Measurements from ENCODE around the gene AUH. TPM values are rescaled to one million over a fixed set of nuclear protein-coding genes. Genes with fewer than 3 reads are reported as not detected.

Gene AUH
- total and polyA plus RNA-seq, 9 of the 15 experiments (the other 6 are each of a cell fraction or from before 2014, with no cell fraction given): 3.4 to 29.0 (median 10.1) TPM

DNA sequence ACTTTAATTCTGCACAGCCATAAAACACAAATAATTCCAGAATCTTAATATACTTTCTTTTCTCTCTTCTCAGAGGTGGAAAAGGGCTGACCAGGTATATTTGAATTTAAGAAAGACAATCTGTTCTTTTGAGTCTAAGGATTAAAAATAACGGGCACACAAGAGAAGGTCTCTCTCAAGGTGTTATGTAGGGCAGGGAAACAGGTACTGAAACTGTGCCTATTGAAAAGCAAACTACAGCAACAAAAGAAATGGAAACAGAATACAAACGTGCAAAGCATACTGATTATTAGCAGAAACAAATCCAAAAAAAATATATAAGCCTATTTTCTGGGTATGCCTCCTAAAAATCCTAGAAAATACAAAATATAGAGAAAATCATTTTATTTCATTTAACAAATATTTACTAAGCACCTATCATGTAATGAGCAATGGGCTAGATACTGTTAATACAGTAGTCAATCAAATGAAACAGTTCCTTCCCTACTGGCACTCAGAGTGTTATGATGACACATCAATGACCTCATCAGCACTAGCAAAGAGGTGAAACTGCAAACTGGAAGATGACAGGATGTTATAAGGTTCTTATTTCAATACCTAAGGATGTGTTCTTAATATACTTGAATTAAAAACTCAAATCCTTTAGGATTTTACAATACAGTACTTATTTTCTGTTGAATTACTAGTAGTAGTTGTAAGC, 87.7 kb downstream of the AUH start:
- no peak overlapping the region for H3K4me2 ChIP-seq (ENCODE audit: insufficient read depth, low read length)
- intact Hi-C loops (cut with micrococcal nuclease): loop anchor here (10.0 kb wide), 1 partner anchor 151 kb away; the partner anchor contains the start of gene NFIL3
- POLR2A ChIA-PET: no interaction called here
- TF ChIP-seq KDM1A (IDR thresholded peaks at IDR 0.05): no peak
- TF ChIP-seq, protein P1, sequence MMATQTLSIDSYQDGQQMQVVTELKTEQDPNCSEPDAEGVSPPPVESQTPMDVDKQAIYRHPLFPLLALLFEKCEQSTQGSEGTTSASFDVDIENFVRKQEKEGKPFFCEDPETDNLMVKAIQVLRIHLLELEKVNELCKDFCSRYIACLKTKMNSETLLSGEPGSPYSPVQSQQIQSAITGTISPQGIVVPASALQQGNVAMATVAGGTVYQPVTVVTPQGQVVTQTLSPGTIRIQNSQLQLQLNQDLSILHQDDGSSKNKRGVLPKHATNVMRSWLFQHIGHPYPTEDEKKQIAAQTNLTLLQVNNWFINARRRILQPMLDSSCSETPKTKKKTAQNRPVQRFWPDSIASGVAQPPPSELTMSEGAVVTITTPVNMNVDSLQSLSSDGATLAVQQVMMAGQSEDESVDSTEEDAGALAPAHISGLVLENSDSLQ (IDR thresholded peaks at IDR 0.05): peak; percentile 36
- peak; percentile 79; the same call in 1 of the 2 replicates for TF ChIP-seq JUN (IDR thresholded peaks at IDR 0.05; ENCODE audit: borderline replicate concordance, low read depth, low read length)
- no peak for TF ChIP-seq JUN (CRISPR knock-in tag; IDR thresholded peaks at IDR 0.05; ENCODE audit: borderline replicate concordance)
- TF ChIP-seq FOSL1 (tag; conservative IDR thresholded peaks at IDR 0.05): peak; percentile 62
- TF ChIP-seq, protein P2, sequence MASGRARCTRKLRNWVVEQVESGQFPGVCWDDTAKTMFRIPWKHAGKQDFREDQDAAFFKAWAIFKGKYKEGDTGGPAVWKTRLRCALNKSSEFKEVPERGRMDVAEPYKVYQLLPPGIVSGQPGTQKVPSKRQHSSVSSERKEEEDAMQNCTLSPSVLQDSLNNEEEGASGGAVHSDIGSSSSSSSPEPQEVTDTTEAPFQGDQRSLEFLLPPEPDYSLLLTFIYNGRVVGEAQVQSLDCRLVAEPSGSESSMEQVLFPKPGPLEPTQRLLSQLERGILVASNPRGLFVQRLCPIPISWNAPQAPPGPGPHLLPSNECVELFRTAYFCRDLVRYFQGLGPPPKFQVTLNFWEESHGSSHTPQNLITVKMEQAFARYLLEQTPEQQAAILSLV (tag; IDR thresholded peaks at IDR 0.05): no peak
- TF ChIP-seq CREM (IDR thresholded peaks at IDR 0.05; ENCODE audit: low read depth): peak; percentile 54; the same call in 1 of the 2 replicates
- TF ChIP-seq MEIS2 (IDR thresholded peaks at IDR 0.05; ENCODE audit: partially characterized antibody): peak; percentile 33
- TF ChIP-seq ATF1 (CRISPR knock-in tag; IDR thresholded peaks at IDR 0.05): no peak
- TF ChIP-seq ATF1 (tag; IDR thresholded peaks at IDR 0.05): peak; percentile 39; the same call in 1 of the 2 replicates
- TF ChIP-seq, protein P3, sequence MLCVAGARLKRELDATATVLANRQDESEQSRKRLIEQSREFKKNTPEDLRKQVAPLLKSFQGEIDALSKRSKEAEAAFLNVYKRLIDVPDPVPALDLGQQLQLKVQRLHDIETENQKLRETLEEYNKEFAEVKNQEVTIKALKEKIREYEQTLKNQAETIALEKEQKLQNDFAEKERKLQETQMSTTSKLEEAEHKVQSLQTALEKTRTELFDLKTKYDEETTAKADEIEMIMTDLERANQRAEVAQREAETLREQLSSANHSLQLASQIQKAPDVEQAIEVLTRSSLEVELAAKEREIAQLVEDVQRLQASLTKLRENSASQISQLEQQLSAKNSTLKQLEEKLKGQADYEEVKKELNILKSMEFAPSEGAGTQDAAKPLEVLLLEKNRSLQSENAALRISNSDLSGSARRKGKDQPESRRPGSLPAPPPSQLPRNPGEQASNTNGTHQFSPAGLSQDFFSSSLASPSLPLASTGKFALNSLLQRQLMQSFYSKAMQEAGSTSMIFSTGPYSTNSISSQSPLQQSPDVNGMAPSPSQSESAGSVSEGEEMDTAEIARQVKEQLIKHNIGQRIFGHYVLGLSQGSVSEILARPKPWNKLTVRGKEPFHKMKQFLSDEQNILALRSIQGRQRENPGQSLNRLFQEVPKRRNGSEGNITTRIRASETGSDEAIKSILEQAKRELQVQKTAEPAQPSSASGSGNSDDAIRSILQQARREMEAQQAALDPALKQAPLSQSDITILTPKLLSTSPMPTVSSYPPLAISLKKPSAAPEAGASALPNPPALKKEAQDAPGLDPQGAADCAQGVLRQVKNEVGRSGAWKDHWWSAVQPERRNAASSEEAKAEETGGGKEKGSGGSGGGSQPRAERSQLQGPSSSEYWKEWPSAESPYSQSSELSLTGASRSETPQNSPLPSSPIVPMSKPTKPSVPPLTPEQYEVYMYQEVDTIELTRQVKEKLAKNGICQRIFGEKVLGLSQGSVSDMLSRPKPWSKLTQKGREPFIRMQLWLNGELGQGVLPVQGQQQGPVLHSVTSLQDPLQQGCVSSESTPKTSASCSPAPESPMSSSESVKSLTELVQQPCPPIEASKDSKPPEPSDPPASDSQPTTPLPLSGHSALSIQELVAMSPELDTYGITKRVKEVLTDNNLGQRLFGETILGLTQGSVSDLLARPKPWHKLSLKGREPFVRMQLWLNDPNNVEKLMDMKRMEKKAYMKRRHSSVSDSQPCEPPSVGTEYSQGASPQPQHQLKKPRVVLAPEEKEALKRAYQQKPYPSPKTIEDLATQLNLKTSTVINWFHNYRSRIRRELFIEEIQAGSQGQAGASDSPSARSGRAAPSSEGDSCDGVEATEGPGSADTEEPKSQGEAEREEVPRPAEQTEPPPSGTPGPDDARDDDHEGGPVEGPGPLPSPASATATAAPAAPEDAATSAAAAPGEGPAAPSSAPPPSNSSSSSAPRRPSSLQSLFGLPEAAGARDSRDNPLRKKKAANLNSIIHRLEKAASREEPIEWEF (CRISPR knock-in tag; IDR thresholded peaks at IDR 0.05): no peak
- TF ChIP-seq ARHGAP35 (IDR thresholded peaks at IDR 0.05; ENCODE audit: partially characterized antibody): no peak
- no peak for TF ChIP-seq CEBPG (CRISPR knock-in tag; IDR thresholded peaks at IDR 0.05)
- peak in 1 of 2 experiments; percentile 50; a peak in 1 of 4 replicates for TF ChIP-seq CEBPG (tag; conservative IDR thresholded peaks at IDR 0.05 in 1 of 2, IDR thresholded peaks at IDR 0.05 in 1 of 2)
- peak; percentile 78; the same call in 1 of the 2 replicates for TF ChIP-seq JUND (IDR thresholded peaks at IDR 0.05; ENCODE audit: borderline replicate concordance, low read depth, low read length)
- TF ChIP-seq JUND (tag; IDR thresholded peaks at IDR 0.05; ENCODE audit: borderline replicate concordance, low read depth, low read length): peak; percentile 87

More for the DNA sequence above, 87.7 kb downstream of the AUH start:
- BruUV-seq (replicated peaks): no TSS peak
- FAIRE-seq (no peak), ATAC-seq (no peak), DNase-seq (ENCODE audit: extremely low read depth in 1 of 4, low spot score in 3 of 4) (peak in 3 of 4 experiments; percentile 16 to 17 (median 17))
- 73% methylated on average over 2 of the region's 2 CpGs for WGBS (ENCODE audit: insufficient coverage, low coverage, missing lambda C conversion rate)
- Histone ChIP-seq H2AFZ (ENCODE audit: low read depth, low read length) (no peak overlapping the region), H3K9ac (ENCODE audit: insufficient read depth in 1 of 2, low read depth in 2 of 2, low read length in 2 of 2) (no peak overlapping the region), H3K4me1 (replicated peaks in 1 of 2; ENCODE audit: control insufficient read depth in 2 of 2, insufficient read depth in 2 of 2, low read length in 2 of 2) (no peaks in the 10 kb centered on the region; a peak in 2 of 5 replicates), H3K36me3 (ENCODE audit: control insufficient read depth, insufficient read depth, low read length) (no peaks in the 10 kb centered on the region), H3K79me2 (ENCODE audit: control insufficient read depth, insufficient read depth, low read length) (no peaks in the 10 kb centered on the region), H3K9me3 (replicated peaks; ENCODE audit: control insufficient read depth, insufficient read depth, low read depth, low read length) (no peaks in the 10 kb centered on the region), H3K27me3 (ENCODE audit: control insufficient read depth in 2 of 2, insufficient read depth in 2 of 2, low read length in 2 of 2) (no peaks in the 10 kb centered on the region), H3K4me3 (no peak overlapping the region), H3K9me1 (ENCODE audit: control insufficient read depth, insufficient read depth, low read length) (no peaks in the 10 kb centered on the region), H3K27ac (ENCODE audit: extremely low read depth, low read depth, low read length) (no peak overlapping the region), H4K20me1 (replicated peaks; ENCODE audit: control insufficient read depth, insufficient read depth, low read length) (no peaks in the 10 kb centered on the region)
- in situ Hi-C loops (cut with MboI): no loop called here
- CTCF ChIA-PET (ENCODE audit: low intra/inter-chr PET ratio): no interaction called here

Measured in K562 (cell line).